Measurements from ENCODE around the gene MEGF8.

MEGF8 gene

GRCh38 chr19:42286349-42287016, 39.0 kb upstream of the MEGF8 start:
- DNase-seq (ENCODE audit: low read depth in 2 of 2) = no peak

- DNase-seq (ENCODE audit: low read depth in 2 of 2) = no peak
Observed at GRCh38 chr19:42287017-42287826, 38.2 kb upstream of the MEGF8 start.

DNA sequence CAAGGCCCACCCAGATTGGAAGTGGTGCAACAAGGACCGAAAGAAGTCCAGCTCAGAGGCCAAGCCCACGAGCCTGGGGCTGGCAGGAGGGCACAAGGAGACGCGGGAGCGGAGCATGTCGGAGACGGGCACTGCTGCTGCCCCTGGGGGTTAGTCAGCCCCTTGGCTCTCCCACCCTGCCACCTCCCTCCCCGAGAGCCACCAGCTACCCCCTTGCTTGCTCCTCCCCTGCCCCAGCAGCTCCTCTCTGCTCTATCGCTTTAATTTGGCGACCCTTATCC, 37.7 kb upstream of the MEGF8 start:
- no peak for DNase-seq (ENCODE audit: low read depth in 2 of 2)

DNA sequence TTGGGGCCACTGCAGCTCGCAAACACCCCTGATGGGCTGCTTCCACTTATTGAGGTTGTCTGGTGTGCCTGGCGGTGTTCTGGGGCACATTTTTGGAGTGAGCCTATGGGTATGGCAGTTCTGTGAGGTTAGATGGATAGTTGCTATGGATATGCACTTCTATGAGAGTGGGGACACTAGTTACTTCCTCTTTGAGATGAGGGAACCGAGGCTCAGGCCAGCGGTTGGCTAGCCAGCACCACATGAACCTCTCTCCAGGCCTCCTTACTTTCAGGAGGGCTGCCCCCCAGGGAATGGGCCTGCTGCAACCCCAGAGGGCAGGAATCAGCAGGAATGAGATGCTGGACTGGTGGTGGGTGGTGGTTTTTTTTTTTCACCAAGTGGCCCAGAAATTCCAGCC, 37.0 kb upstream of the MEGF8 start:
- DNase-seq (ENCODE audit: low read depth in 2 of 2) = no peak

DNA sequence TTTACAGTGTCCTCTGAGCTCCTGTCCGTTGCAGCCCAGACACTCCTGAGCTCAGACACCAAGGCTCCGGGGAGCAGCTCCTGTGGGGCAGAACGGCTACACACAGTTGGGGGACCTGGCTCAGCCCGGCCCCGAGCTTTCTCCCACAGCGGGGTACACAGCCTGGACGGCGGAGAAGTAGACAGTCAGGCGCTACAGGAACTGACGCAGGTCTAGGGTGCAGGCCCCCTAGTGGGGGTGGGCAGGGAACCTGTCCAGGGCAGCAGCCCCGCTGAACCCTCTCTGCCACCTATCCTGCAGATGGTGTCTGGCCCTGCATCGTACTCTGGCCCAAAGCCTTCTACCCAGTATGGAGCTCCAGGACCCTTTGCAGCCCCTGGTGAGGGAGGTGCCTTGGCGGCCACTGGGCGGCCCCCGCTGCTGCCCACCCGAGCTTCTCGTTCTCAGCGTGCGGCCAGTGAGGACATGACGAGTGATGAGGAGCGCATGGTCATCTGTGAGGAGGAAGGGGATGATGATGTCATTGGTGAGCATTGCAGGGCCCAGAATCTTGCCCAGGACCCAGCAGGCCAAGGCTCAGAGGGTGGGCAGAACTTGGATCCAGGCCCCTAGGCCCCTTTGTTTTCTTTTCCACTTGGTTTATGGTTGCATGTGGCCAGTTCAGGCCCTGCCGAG, 36.4 kb upstream of the MEGF8 start:
- no peak for DNase-seq (ENCODE audit: low read depth in 2 of 2)

- no peak for DNase-seq (ENCODE audit: low read depth in 2 of 2)
Observed at GRCh38 chr19:42289556-42290041, 35.8 kb upstream of the MEGF8 start.

DNA sequence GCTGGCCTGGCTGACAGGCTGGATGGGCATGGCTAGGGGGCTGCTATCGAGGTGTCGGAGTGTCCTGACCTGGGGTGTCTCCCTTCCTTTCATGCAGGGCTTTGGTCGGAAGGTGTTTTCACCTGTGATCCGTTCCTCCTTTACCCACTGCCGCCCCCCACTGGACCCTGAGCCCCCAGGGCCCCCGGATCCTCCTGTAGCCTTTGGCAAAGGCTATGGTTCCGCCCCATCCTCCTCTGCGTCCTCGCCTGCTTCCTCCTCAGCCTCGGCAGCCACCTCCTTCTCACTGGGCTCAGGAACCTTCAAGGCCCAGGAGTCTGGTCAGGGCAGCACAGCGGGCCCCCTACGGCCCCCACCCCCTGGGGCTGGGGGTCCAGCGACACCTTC, 35.3 kb upstream of the MEGF8 start:
- DNase-seq (ENCODE audit: low read depth in 2 of 2) = no peak

DNA sequence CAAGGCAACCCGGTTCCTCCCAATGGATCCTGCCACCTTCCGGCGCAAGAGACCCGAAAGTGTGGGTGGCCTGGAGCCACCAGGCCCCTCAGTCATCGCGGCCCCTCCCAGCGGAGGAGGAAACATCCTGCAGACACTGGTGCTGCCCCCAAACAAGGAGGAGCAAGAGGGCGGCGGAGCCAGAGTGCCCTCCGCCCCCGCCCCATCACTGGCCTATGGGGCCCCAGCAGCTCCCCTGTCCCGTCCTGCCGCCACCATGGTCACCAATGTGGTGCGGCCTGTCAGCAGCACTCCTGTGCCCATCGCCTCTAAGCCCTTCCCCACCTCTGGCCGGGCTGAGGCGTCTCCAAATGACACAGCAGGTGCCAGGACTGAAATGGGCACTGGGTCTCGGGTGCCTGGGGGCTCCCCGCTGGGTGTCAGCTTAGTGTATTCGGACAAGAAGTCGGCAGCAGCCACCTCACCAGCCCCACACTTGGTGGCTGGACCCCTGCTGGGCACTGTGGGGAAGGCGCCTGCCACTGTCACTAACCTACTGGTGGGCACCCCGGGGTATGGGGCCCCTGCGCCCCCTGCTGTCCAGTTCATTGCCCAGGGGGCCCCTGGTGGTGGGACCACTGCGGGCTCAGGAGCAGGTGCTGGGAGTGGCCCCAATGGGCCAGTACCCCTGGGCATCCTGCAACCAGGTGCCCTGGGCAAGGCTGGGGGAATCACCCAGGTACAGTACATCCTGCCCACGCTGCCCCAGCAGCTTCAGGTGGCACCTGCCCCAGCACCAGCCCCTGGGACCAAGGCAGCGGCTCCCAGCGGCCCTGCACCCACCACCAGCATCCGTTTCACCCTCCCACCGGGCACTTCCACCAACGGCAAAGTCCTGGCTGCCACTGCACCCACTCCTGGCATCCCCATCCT, 34.7 kb upstream of the MEGF8 start:
- peak; percentile 30 to 35 for DNase-seq (ENCODE audit: low read depth in 2 of 2)

GRCh38 chr19:42291435-42291810, 34.0 kb upstream of the MEGF8 start:
- no peak for DNase-seq (ENCODE audit: low read depth in 2 of 2)

- DNase-seq (ENCODE audit: low read depth in 2 of 2) = no peak
Observed at GRCh38 chr19:42292042-42292960, 33.1 kb upstream of the MEGF8 start.

DNA sequence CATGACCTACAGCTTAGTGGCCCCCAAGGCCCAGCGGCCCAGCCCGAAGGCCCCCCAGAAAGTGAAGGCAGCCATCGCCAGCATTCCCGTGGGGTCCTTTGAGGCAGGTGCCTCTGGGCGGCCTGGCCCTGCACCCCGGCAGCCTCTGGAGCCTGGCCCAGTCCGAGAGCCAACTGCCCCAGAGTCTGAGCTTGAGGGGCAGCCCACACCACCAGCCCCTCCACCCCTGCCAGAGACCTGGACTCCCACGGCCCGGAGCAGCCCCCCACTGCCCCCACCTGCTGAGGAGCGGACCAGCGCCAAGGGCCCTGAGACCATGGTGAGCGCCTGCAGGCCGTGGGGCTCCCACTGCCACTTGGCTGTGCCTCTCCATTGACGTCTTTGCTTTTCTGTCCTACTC, 32.5 kb upstream of the MEGF8 start:
- DNase-seq (ENCODE audit: low read depth in 2 of 2) = no peak

- no peak for DNase-seq (ENCODE audit: low read depth in 2 of 2)
Observed at GRCh38 chr19:42293540-42293939, 31.9 kb upstream of the MEGF8 start.

DNA sequence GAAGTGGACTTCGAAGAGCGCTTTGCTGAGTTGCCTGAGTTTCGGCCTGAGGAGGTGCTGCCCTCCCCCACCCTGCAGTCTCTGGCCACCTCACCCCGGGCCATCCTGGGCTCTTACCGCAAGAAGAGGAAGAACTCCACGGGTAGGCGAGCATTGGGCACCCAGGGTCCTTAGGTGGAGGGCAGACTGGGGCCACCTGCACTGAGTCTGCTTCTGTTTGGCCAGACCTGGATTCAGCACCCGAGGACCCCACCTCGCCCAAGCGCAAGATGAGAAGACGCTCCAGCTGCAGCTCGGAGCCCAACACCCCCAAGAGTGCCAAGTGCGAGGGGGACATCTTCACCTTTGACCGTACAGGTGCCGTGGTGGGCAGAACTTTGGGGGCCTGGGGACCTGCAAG, 31.5 kb upstream of the MEGF8 start:
- DNase-seq (ENCODE audit: low read depth in 2 of 2) = no peak

DNA sequence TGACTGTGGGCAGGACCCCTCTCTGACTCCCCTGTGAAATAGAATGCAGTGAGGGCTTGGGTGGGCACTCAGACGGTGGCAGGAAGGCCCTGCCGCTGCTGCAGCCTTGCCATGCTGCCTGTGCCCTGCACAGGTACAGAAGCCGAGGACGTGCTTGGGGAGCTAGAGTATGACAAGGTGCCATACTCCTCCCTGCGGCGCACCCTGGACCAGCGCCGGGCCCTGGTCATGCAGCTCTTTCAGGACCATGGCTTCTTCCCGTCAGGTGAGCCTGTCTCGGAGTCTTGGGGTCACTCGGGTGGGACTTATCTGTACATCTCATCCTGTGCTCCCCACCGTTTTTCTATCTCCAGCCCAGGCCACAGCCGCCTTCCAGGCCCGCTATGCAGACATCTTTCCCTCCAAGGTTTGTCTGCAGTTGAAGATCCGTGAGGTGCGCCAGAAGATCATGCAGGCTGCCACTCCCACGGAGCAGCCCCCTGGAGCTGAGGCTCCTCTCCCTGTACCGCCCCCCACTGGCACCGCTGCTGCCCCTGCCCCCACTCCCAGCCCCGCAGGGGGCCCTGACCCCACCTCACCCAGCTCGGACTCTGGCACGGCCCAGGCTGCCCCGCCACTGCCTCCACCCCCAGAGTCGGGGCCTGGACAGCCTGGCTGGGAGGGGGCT, 30.8 kb upstream of the MEGF8 start:
- DNase-seq (ENCODE audit: low read depth in 2 of 2) = no peak

GRCh38 chr19:42295342-42295741, 30.1 kb upstream of the MEGF8 start:
- DNase-seq (ENCODE audit: low read depth in 2 of 2) = no peak

GRCh38 chr19:42295831-42296525, 29.5 kb upstream of the MEGF8 start:
- DNase-seq (ENCODE audit: low read depth in 2 of 2) = peak; percentile 67 to 82

- DNase-seq (ENCODE audit: low read depth in 2 of 2) = no peak
Observed at GRCh38 chr19:42297039-42297438, 28.4 kb upstream of the MEGF8 start.

- no peak for DNase-seq (ENCODE audit: low read depth in 2 of 2)
Observed at GRCh38 chr19:42301646-42302203, 23.7 kb upstream of the MEGF8 start, which contains the start of gene PRR19. Gene PRR19, plus strand, starts transcription at chr19:42302132. Its CDS starts 7,453 bp downstream, at chr19:42309585.

DNA sequence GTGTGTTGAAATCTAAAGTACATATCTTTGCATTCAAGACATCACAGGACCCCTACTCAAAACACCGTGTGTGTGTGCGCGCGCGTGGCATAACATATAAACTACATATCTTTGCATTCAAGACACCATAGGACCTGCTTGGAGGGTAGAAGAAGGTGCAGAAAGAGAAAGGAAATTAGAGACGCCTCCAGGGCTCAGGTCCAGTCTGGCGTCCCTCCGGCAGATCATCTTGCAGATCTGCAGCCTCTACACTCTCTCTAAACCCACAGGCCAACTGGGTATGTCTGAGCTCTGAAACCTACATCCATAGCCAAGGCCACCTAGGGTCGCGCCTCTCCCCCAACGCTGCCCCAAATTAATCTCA, 22.4 kb upstream of the MEGF8 start:
- no peak for DNase-seq (ENCODE audit: low read depth in 2 of 2)
